OCI-LY7 (cell line): ENCODE results near the gene RBM44. TPM values are rescaled to one million over a fixed set of nuclear protein-coding genes. Genes with fewer than 3 reads are reported as not detected.

Source experiments
- BruUV-seq: library from RNA; stranded (reverse); fragments of 400-500 nt; replicated peaks from 2 replicates; lab custom pipeline; 2021; lab: Mats Ljungman, UMichigan
- CTCF ChIA-PET: fragments of 300-600 bp; sonication (Branson Sonifier 250); formaldehyde crosslinking; loops from one replicate; lab custom pipeline; 2022; ENCODE audit warnings: antibody characterized with exemption; ENCODE audit not compliant: unreplicated experiment; lab: Charles Lee
- POLR2A ChIA-PET: fragments of 300-600 bp; sonication (Branson Sonifier 250); formaldehyde crosslinking; loops from one replicate; lab custom pipeline; 2022; ENCODE audit warnings: antibody characterized with exemption; lab: Charles Lee
- DNase-seq: peaks from one replicate; pipeline ENCODE4 v3.0.0-alpha.2; 2015; ENCODE audit warnings: low spot score
- H2AFZ ChIP-seq: fragments of 200-600 bp; sonication (generic), shearing (Covaris generic); 2 replicates; pipeline ENCODE4 v1.6.1; 2014; ENCODE audit warnings: mild to moderate bottlenecking, antibody characterized with exemption, low read length, moderate library complexity
- H3K27ac ChIP-seq: fragments of 200-600 bp; sonication (generic); 2 replicates; pipeline ENCODE4 v1.5.1; 2014; ENCODE audit warnings: mixed run types, low read depth, mild to moderate bottlenecking, moderate library complexity, low read length, inconsistent platforms; ENCODE audit not compliant: poor library complexity, severe bottlenecking
- H3K36me3 ChIP-seq: fragments of 200-600 bp; sonication (generic); 2 replicates; pipeline ENCODE4 v1.6.1; 2014; ENCODE audit warnings: mild to moderate bottlenecking, antibody characterized with exemption, low read length, moderate library complexity, mixed read lengths; ENCODE audit not compliant: insufficient read depth
- H3K4me1 ChIP-seq: fragments of 200-600 bp; sonication (generic); 2 replicates; pipeline ENCODE4 v1.5.1; 2014; ENCODE audit warnings: mild to moderate bottlenecking, low read length; ENCODE audit not compliant: insufficient read depth, poor library complexity, severe bottlenecking
- H3K4me2 ChIP-seq: fragments of 200-600 bp; sonication (generic); 2 replicates; pipeline ENCODE4 v1.6.1; 2014; ENCODE audit warnings: mild to moderate bottlenecking, low read length
- H3K4me3 ChIP-seq: fragments of 200-600 bp; sonication (generic); 2 replicates; pipeline ENCODE4 v1.5.1; 2014; ENCODE audit warnings: mild to moderate bottlenecking, low read depth, low read length; ENCODE audit not compliant: poor library complexity, severe bottlenecking
- H3K79me2 ChIP-seq: fragments of 200-600 bp; sonication (generic); 2 replicates; pipeline ENCODE4 v1.6.1; 2016; ENCODE audit warnings: low read depth, mild to moderate bottlenecking, low read length, moderate library complexity, mixed read lengths; ENCODE audit not compliant: insufficient read depth
- H3K9me2 ChIP-seq: fragments of 200-600 bp; sonication (generic); 2 replicates; pipeline ENCODE4 v1.6.1; 2016; ENCODE audit warnings: mild to moderate bottlenecking, low read length, mixed read lengths; ENCODE audit not compliant: insufficient read depth
- H3K9me3 ChIP-seq: fragments of 200-600 bp; sonication (generic); 2 replicates; pipeline ENCODE4 v1.6.1; 2014; ENCODE audit warnings: mild to moderate bottlenecking, mixed run types, low read length, mixed read lengths
- H4K20me1 ChIP-seq: fragments of 200-600 bp; sonication (generic); 2 replicates; pipeline ENCODE4 v1.6.1; 2014; ENCODE audit warnings: mild to moderate bottlenecking, antibody characterized with exemption, low read length, moderate library complexity, mixed read lengths; ENCODE audit not compliant: insufficient read depth
- EZH2phosphoT487 ChIP-seq: fragments of 200-600 bp; sonication (generic); IDR thresholded peaks from 2 replicates; pipeline ENCODE4 v1.6.1; 2018; ENCODE audit warnings: low read depth, borderline replicate concordance, mild to moderate bottlenecking, mixed run types, antibody characterized with exemption, low read length, moderate library complexity, mixed read lengths
- intact Hi-C: fragments of 100-400 bp; cut with micrococcal nuclease; formaldehyde crosslinking; loops from one replicate; pipeline ENCODE4 v1.10.0; 2022; ENCODE audit not compliant: unreplicated experiment
- total RNA-seq, 2 experiments: library from RNA; depleted of rRNA in 1 of 2; stranded (reverse); fragments of >200 nt in 1 of 2; shearing (Covaris generic) in 1 of 2; gene quantifications; 2 replicates each; pipeline ENCODE4 v1.2.3, GENCODE V29; 2014 to 2022
- TF ChIP-seq, protein P1 (sequence below): fragments of 200-600 bp; sonication (generic); conservative IDR thresholded peaks from 2 replicates; pipeline ENCODE4 v1.5.1; 2014; ENCODE audit warnings: mild to moderate bottlenecking, antibody characterized with exemption, low read length, moderate library complexity, mixed read lengths

Gene RBM44
- total RNA-seq, 2 experiments from 2014 or later: 0.72 to 1.2 TPM

GRCh38 chr2:237868631-237869342 lies 70.2 kb downstream of the RBM44 start:
- Histone ChIP-seq H3K27ac (no peak overlapping the region), H2AFZ (no peak overlapping the region), H4K20me1 (no peaks in the 10 kb centered on the region), H3K9me2 (no peaks in the 10 kb centered on the region), H3K4me2 (no peak overlapping the region), H3K4me3 (no peak overlapping the region), H3K4me1 (no peaks in the 10 kb centered on the region), H3K79me2 (no peaks in the 10 kb centered on the region), H3K36me3 (no peaks in the 10 kb centered on the region), H3K9me3 (no peaks in the 10 kb centered on the region)
- intact Hi-C loops: no loop called here
- no peak for DNase-seq
- CTCF ChIA-PET: no interaction called here
- POLR2A ChIA-PET: no interaction called here
- BruUV-seq: no TSS peak
- no peak for TF ChIP-seq EZH2phosphoT487
- TF ChIP-seq, protein P1, sequence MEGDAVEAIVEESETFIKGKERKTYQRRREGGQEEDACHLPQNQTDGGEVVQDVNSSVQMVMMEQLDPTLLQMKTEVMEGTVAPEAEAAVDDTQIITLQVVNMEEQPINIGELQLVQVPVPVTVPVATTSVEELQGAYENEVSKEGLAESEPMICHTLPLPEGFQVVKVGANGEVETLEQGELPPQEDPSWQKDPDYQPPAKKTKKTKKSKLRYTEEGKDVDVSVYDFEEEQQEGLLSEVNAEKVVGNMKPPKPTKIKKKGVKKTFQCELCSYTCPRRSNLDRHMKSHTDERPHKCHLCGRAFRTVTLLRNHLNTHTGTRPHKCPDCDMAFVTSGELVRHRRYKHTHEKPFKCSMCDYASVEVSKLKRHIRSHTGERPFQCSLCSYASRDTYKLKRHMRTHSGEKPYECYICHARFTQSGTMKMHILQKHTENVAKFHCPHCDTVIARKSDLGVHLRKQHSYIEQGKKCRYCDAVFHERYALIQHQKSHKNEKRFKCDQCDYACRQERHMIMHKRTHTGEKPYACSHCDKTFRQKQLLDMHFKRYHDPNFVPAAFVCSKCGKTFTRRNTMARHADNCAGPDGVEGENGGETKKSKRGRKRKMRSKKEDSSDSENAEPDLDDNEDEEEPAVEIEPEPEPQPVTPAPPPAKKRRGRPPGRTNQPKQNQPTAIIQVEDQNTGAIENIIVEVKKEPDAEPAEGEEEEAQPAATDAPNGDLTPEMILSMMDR: no peak

- ChIA-PET CTCF (no interaction called here), POLR2A (no interaction called here)
- no peak for TF ChIP-seq EZH2phosphoT487
- TF ChIP-seq, protein P1: no peak
- BruUV-seq: no TSS peak
- DNase-seq: no peak
- Histone ChIP-seq H3K4me1 (no peaks in the 10 kb centered on the region), H3K9me2 (no peaks in the 10 kb centered on the region), H2AFZ (no peak overlapping the region), H3K36me3 (no peaks in the 10 kb centered on the region), H3K4me2 (no peak overlapping the region), H4K20me1 (no peaks in the 10 kb centered on the region), H3K27ac (no peak overlapping the region), H3K4me3 (no peak overlapping the region), H3K9me3 (no peaks in the 10 kb centered on the region), H3K79me2 (no peaks in the 10 kb centered on the region)
- intact Hi-C loops: no loop called here
These were observed 70.9 kb downstream of the RBM44 start for GRCh38 chr2:237869343-237870102.

- no peaks in the 10 kb centered on the region for H3K9me2 ChIP-seq
- H3K4me2 ChIP-seq: no peak overlapping the region
- ChIA-PET CTCF (no interaction called here), POLR2A (no interaction called here)
- no peaks in the 10 kb centered on the region for H3K4me1 ChIP-seq
- no peaks in the 10 kb centered on the region for H3K79me2 ChIP-seq
- no TSS peak for BruUV-seq
- intact Hi-C loops: no loop called here
- DNase-seq: no peak
- no peaks in the 10 kb centered on the region for H4K20me1 ChIP-seq
- H3K9me3 ChIP-seq: no peaks in the 10 kb centered on the region
- TF ChIP-seq, protein P1: no peak
- peak; percentile 68; the same call in 1 of the 2 replicates for TF ChIP-seq EZH2phosphoT487
- H3K4me3 ChIP-seq: no peak overlapping the region
- no peak overlapping the region for H2AFZ ChIP-seq
- no peak overlapping the region for H3K27ac ChIP-seq
- no peaks in the 10 kb centered on the region for H3K36me3 ChIP-seq
These were observed 71.5 kb downstream of the RBM44 start for GRCh38 chr2:237870126-237870525.
